Astrocyte of the cerebellum (primary cell): ENCODE data around the gene HEYL.

Source experiments
- DNase-seq: peaks from one replicate; pipeline ENCODE4 v3.0.0-alpha.2; 2011; ENCODE audit warnings: low read depth
- H3K4me3 ChIP-seq: 2 replicates; pipeline ENCODE4 v1.5.1; 2011; ENCODE audit warnings: mild to moderate bottlenecking, low read depth, low read length, moderate library complexity
- in situ Hi-C: cut with HindIII; loops from 2 replicates; pipeline ENCODE4 v1.10.0; 2017; ENCODE audit warnings: low sequenced_read_pairs
- TF ChIP-seq, protein P1 (sequence below): IDR thresholded peaks from 2 replicates; pipeline ENCODE4 v1.5.1; 2012; ENCODE audit warnings: low read length, low read depth, moderate library complexity, mild to moderate bottlenecking; ENCODE audit errors: missing control alignments

The HEYL gene

GRCh38 chr1:39683591-39684312 is 44.3 kb upstream of the HEYL start:
- no peak for DNase-seq
- H3K4me3 ChIP-seq: no peak overlapping the region
- in situ Hi-C loops: no loop called here
- TF ChIP-seq, protein P1, sequence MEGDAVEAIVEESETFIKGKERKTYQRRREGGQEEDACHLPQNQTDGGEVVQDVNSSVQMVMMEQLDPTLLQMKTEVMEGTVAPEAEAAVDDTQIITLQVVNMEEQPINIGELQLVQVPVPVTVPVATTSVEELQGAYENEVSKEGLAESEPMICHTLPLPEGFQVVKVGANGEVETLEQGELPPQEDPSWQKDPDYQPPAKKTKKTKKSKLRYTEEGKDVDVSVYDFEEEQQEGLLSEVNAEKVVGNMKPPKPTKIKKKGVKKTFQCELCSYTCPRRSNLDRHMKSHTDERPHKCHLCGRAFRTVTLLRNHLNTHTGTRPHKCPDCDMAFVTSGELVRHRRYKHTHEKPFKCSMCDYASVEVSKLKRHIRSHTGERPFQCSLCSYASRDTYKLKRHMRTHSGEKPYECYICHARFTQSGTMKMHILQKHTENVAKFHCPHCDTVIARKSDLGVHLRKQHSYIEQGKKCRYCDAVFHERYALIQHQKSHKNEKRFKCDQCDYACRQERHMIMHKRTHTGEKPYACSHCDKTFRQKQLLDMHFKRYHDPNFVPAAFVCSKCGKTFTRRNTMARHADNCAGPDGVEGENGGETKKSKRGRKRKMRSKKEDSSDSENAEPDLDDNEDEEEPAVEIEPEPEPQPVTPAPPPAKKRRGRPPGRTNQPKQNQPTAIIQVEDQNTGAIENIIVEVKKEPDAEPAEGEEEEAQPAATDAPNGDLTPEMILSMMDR: no peak

DNA sequence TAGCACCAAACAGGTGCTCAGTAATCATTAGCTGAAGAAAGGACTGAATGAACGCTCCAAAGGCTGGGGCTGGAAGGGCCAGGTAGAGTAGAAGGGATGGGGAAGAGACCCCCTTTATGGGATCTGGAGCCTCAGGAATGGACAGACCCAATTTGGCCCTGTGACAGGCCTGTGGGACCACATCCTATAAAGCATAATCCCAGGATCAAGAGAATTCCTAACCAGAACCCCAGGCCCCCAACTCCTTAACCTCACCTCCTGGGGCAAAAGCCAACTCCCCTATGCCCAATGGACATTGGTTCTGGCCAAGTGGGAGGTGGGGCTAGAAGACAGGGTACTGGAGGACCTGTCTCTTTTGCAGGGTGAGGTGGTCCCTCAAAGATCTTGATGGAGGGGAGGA is 42.6 kb upstream of the HEYL start:
- TF ChIP-seq, protein P1: no peak
- no peak for DNase-seq
- in situ Hi-C loops: no loop called here
- H3K4me3 ChIP-seq: no peak overlapping the region

DNA sequence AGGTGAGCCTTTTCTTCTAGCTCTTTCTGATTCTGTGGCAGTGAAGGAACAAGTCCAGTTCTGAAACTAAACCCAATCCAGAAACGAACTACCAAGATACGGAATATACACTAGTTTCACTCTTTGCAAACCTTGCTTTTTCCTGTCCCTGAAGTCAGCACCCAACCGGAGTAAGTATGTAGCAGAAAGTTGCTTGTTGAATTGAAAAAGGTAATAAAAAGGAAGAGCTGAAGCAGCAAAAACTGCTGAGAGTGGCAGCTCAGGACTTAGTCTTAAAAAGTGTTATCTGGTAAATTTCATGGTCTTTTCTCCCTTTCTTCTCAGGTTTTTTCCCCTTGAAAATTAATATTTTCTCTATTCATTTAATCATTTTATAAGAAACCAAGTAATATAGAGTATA is 41.9 kb upstream of the HEYL start:
- in situ Hi-C loops: no loop called here
- TF ChIP-seq, protein P1: no peak
- no peak for DNase-seq
- no peak overlapping the region for H3K4me3 ChIP-seq

GRCh38 chr1:39680751-39681150 is 41.3 kb upstream of the HEYL start:
- no peak overlapping the region for H3K4me3 ChIP-seq
- in situ Hi-C loops: no loop called here

GRCh38 chr1:39679821-39680220 is 40.4 kb upstream of the HEYL start:
- no peak overlapping the region for H3K4me3 ChIP-seq
- DNase-seq: no peak
- TF ChIP-seq, protein P1: no peak
- in situ Hi-C loops: no loop called here

More at GRCh38 chr1:39680751-39681150, 41.3 kb upstream of the HEYL start:
- no peak for DNase-seq
- TF ChIP-seq, protein P1: no peak

GRCh38 chr1:39678889-39679288 is 39.4 kb upstream of the HEYL start:
- DNase-seq: no peak
- in situ Hi-C loops: no loop called here
- H3K4me3 ChIP-seq: no peak overlapping the region
- TF ChIP-seq, protein P1: no peak

DNA sequence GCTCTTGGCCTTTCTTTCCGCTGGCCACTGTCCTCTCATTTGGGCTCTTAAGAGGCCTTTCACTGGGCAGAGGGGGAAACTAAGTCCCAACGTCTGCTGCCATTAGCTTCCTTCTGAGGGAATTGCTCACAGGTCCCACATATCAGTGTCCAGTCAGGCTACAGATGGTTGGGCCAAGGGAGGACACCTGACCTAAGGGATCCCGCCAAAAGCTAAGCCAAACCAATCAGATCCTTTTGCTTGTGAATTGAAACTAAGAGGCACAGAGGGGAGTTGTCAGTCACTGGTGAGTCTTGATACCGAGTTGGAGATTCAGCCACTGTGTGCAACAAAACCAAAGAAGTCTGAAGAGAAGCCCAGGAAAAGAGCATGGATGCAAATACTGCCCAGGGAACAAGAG is 38.2 kb upstream of the HEYL start:
- no peak overlapping the region for H3K4me3 ChIP-seq
- in situ Hi-C loops: no loop called here
- TF ChIP-seq, protein P1: no peak
- no peak for DNase-seq
